SK-N-SH treated with all-trans-retinoic acid at 6 μM for 48 hours (cell line): ENCODE data around the gene MAP3K20.

ENCODE experiments used
- ARNTL ChIP-seq: fragments of 450-650 bp; formaldehyde crosslinking; IDR thresholded peaks from 2 replicates; pipeline ENCODE4 v1.5.0; 2020; ENCODE audit warnings: low read depth, mild to moderate bottlenecking, moderate library complexity, borderline replicate concordance
- BACH2 ChIP-seq: fragments of 250-450 bp; sonication (Bioruptor Pico); IDR thresholded peaks from 2 replicates; pipeline ENCODE4 v1.9.0; 2021; ENCODE audit warnings: mild to moderate bottlenecking, borderline replicate concordance
- CREB5 ChIP-seq: fragments of 250-450 bp; sonication (Bioruptor Pico); IDR thresholded peaks from 2 replicates; pipeline ENCODE4 v1.5.1; 2020; ENCODE audit warnings: low read depth, mild to moderate bottlenecking, moderate library complexity
- CSDC2 ChIP-seq: fragments of 250-450 bp; sonication (Bioruptor Pico); IDR thresholded peaks from 2 replicates; pipeline ENCODE4 v1.5.0; 2020; ENCODE audit warnings: mild to moderate bottlenecking, moderate library complexity
- CSRNP3 ChIP-seq: fragments of 250-450 bp; sonication (Bioruptor Pico); IDR thresholded peaks from 2 replicates; pipeline ENCODE4 v1.5.1; 2021; ENCODE audit warnings: mild to moderate bottlenecking, moderate library complexity
- PATZ1 ChIP-seq: fragments of 250-450 bp; sonication (Bioruptor Pico); IDR thresholded peaks from 2 replicates; pipeline ENCODE4 v1.8.0; 2020; ENCODE audit warnings: mild to moderate bottlenecking, moderate library complexity, borderline replicate concordance
- TCF4 ChIP-seq: fragments of 250-450 bp; sonication (Bioruptor Pico); IDR thresholded peaks from 2 replicates; pipeline ENCODE4 v1.8.0; 2021; ENCODE audit warnings: mild to moderate bottlenecking, moderate library complexity, borderline replicate concordance
- TOX ChIP-seq: fragments of 250-450 bp; sonication (Bioruptor Pico); IDR thresholded peaks from 2 replicates; pipeline ENCODE4 v1.8.0; 2021; ENCODE audit warnings: mild to moderate bottlenecking, moderate library complexity, borderline replicate concordance
- ZFP30 ChIP-seq: fragments of 450-650 bp; formaldehyde crosslinking; IDR thresholded peaks from 2 replicates; pipeline ENCODE4 v1.5.0; 2022; ENCODE audit warnings: mild to moderate bottlenecking, moderate library complexity
- ZNF565 ChIP-seq: fragments of 450-650 bp; formaldehyde crosslinking; conservative IDR thresholded peaks from 2 replicates; pipeline ENCODE4 v1.5.0; 2020; ENCODE audit warnings: low read depth, mild to moderate bottlenecking, moderate library complexity

GRCh38 chr2:173252581-173252980 lies 176.9 kb downstream of the MAP3K20 start:
- TF ChIP-seq ARNTL (CRISPR knock-in tag) (no peak), PATZ1 (CRISPR knock-in tag) (no peak), CREB5 (no peak), BACH2 (no peak), ZNF565 (CRISPR knock-in tag) (no peak), ZFP30 (CRISPR knock-in tag) (no peak), TOX (CRISPR knock-in tag) (no peak), CSRNP3 (CRISPR knock-in tag) (no peak), CSDC2 (CRISPR knock-in tag) (no peak), TCF4 (CRISPR knock-in tag) (no peak)
